H9 (cell line): ENCODE results near the gene LGR5. TPM values are rescaled to one million over a fixed set of nuclear protein-coding genes. Genes with fewer than 3 reads are reported as not detected.

Experiments used
- DNase-seq: peaks from one replicate; pipeline ENCODE4 v3.0.0-alpha.2; 2017
- H2AFZ ChIP-seq: one replicate; pipeline ENCODE4 v1.6.1; 2013; ENCODE audit warnings: mild to moderate bottlenecking, low read length, control low read depth, moderate library complexity
- H2AK5ac ChIP-seq: 2 replicates; pipeline ENCODE4 v1.6.1; 2013; ENCODE audit warnings: low read length, control low read depth, mixed read lengths; ENCODE audit not compliant: insufficient read length
- H2BK120ac ChIP-seq: one replicate; pipeline ENCODE4 v1.6.1; 2013; ENCODE audit warnings: low read depth, mild to moderate bottlenecking, low read length, control low read depth, inconsistent platforms; ENCODE audit not compliant: poor library complexity, severe bottlenecking
- H2BK12ac ChIP-seq: 2 replicates; pipeline ENCODE4 v1.6.1; 2013; ENCODE audit warnings: low read length, control low read depth, mixed read lengths, low read depth; ENCODE audit not compliant: insufficient read length
- H2BK15ac ChIP-seq: 2 replicates; pipeline ENCODE4 v1.6.1; 2013; ENCODE audit warnings: low read depth, low read length, control low read depth
- H2BK20ac ChIP-seq: one replicate; pipeline ENCODE4 v1.6.1; 2013; ENCODE audit warnings: low read depth, mild to moderate bottlenecking, low read length, control low read depth, inconsistent platforms; ENCODE audit not compliant: poor library complexity, severe bottlenecking
- H2BK5ac ChIP-seq: 2 replicates; pipeline ENCODE4 v1.6.1; 2013; ENCODE audit warnings: low read length, control low read depth, mixed read lengths; ENCODE audit not compliant: insufficient read length
- H3K14ac ChIP-seq: 2 replicates; pipeline ENCODE4 v1.6.1; 2013; ENCODE audit warnings: low read length, control low read depth; ENCODE audit not compliant: insufficient read depth
- H3K18ac ChIP-seq: 2 replicates; pipeline ENCODE4 v1.6.1; 2013; ENCODE audit warnings: low read depth, mild to moderate bottlenecking, mixed read lengths, low read length, control low read depth; ENCODE audit not compliant: insufficient read length
- H3K23ac ChIP-seq: 2 replicates; pipeline ENCODE4 v1.6.1; 2013; ENCODE audit warnings: low read length, control low read depth, mixed read lengths, low read depth; ENCODE audit not compliant: insufficient read length
- H3K23me2 ChIP-seq: 2 replicates; pipeline ENCODE4 v1.6.1; 2013; ENCODE audit warnings: low read depth, mild to moderate bottlenecking, mixed read lengths, low read length, control low read depth; ENCODE audit not compliant: insufficient read length, poor library complexity, severe bottlenecking
- H3K27ac ChIP-seq: 2 replicates; pipeline ENCODE4 v1.5.1; 2013; ENCODE audit warnings: low read length, control low read depth, mixed read lengths, low read depth; ENCODE audit not compliant: insufficient read length
- H3K27me3 ChIP-seq: 2 replicates; pipeline ENCODE4 v1.6.1; 2013; ENCODE audit warnings: low read length, control low read depth, inconsistent platforms; ENCODE audit not compliant: insufficient read depth
- H3K4ac ChIP-seq: 2 replicates; pipeline ENCODE4 v1.6.1; 2013; ENCODE audit warnings: low read depth, mild to moderate bottlenecking, control low read depth, inconsistent platforms, low read length, moderate library complexity
- H3K4me1 ChIP-seq: 2 replicates; pipeline ENCODE4 v1.6.1; 2013; ENCODE audit warnings: low read length, control low read depth, inconsistent platforms; ENCODE audit not compliant: insufficient read depth
- H3K4me2 ChIP-seq: 2 replicates; pipeline ENCODE4 v1.6.1; 2013; ENCODE audit warnings: low read length, control low read depth, mixed read lengths; ENCODE audit not compliant: insufficient read length, insufficient read depth
- H3K56ac ChIP-seq: 2 replicates; pipeline ENCODE4 v1.6.1; 2013; ENCODE audit warnings: low read depth, mild to moderate bottlenecking, mixed read lengths, low read length, control low read depth; ENCODE audit not compliant: insufficient read length
- H3K79me1 ChIP-seq: 2 replicates; pipeline ENCODE4 v1.6.1; 2013; ENCODE audit warnings: low read depth, mild to moderate bottlenecking, moderate library complexity, low read length, control low read depth, inconsistent platforms; ENCODE audit not compliant: insufficient read depth, poor library complexity, severe bottlenecking
- H3K79me2 ChIP-seq: 2 replicates; pipeline ENCODE4 v1.6.1; 2013; ENCODE audit warnings: low read length, control low read depth, inconsistent platforms; ENCODE audit not compliant: insufficient read depth
- H3K9ac ChIP-seq: 2 replicates; pipeline ENCODE4 v1.6.1; 2013; ENCODE audit warnings: low read length, control low read depth, mixed read lengths; ENCODE audit not compliant: insufficient read length; ENCODE audit errors: extremely low read depth
- H3K9me3 ChIP-seq: one replicate; pipeline ENCODE4 v1.6.1; 2013; ENCODE audit warnings: low read depth, low read length, inconsistent platforms; ENCODE audit not compliant: control insufficient read depth
- H3T11ph ChIP-seq: one replicate; pipeline ENCODE4 v1.6.1; 2013; ENCODE audit warnings: mild to moderate bottlenecking, low read length, control low read depth, inconsistent platforms
- H4K20me1 ChIP-seq: one replicate; pipeline ENCODE4 v1.6.1; 2013; ENCODE audit not compliant: control insufficient read depth, insufficient read length, insufficient read depth
- H4K5ac ChIP-seq: 2 replicates; pipeline ENCODE4 v1.6.1; 2013; ENCODE audit warnings: low read depth, mild to moderate bottlenecking, mixed read lengths, low read length, control low read depth; ENCODE audit not compliant: insufficient read length
- H4K8ac ChIP-seq: replicated peaks from 2 replicates; pipeline ENCODE4 v1.6.1; 2013; ENCODE audit warnings: low read length, control low read depth, mixed read lengths, low read depth; ENCODE audit not compliant: insufficient read length
- H4K91ac ChIP-seq: 2 replicates; pipeline ENCODE4 v1.6.1; 2013; ENCODE audit warnings: low read depth, mild to moderate bottlenecking, moderate library complexity, mixed read lengths, low read length, control low read depth; ENCODE audit not compliant: insufficient read length
- H3K27ac Mint-ChIP-seq, 3 experiments: 2 replicates in 2 of 3; 3 replicates in 1 of 3; pipeline ENCODE4 v1.8.0; 2020 to 2021; ENCODE audit warnings: mixed read lengths in 3 of 3, mild to moderate bottlenecking in 1 of 3, moderate library complexity in 1 of 3
- H3K27me3 Mint-ChIP-seq: 2 replicates; pipeline ENCODE4 v1.8.0; 2021; ENCODE audit warnings: low read depth, mild to moderate bottlenecking, moderate library complexity, mixed read lengths
- H3K36me3 Mint-ChIP-seq, 3 experiments: 2 replicates in 2 of 3; 3 replicates in 1 of 3; pipeline ENCODE4 v1.8.0; 2020 to 2021; ENCODE audit warnings: low read depth in 3 of 3, mixed read lengths in 3 of 3; ENCODE audit not compliant: insufficient read depth in 1 of 3
- H3K4me1 Mint-ChIP-seq, 2 experiments: 2 replicates each; pipeline ENCODE4 v1.8.0; 2020; ENCODE audit warnings: mixed read lengths in 2 of 2
- H3K4me3 Mint-ChIP-seq, 2 experiments: 2 replicates in 1 of 2; 3 replicates in 1 of 2; pipeline ENCODE4 v1.8.0; 2020 to 2021; ENCODE audit warnings: mild to moderate bottlenecking in 2 of 2, mixed read lengths in 2 of 2, moderate library complexity in 1 of 2
- H3K9me3 Mint-ChIP-seq, 2 experiments: 2 replicates in 1 of 2; 3 replicates in 1 of 2; pipeline ENCODE4 v1.8.0; 2020; ENCODE audit warnings: mild to moderate bottlenecking in 2 of 2, mixed read lengths in 2 of 2, moderate library complexity in 1 of 2
- CTCF ChIP-seq: fragments of 200-600 bp; sonication (generic); conservative IDR thresholded peaks from 3 replicates; pipeline ENCODE4 v1.8.0; 2021; ENCODE audit warnings: antibody characterized with exemption, mild to moderate bottlenecking
- WGBS: extraction: QIAGEN DNeasy Blood & Tissue Kit; methylation state at CpG from one replicate; pipeline ENCODE4 v1.1.7; 2013; ENCODE audit warnings: missing lambda C conversion rate, low lambda C conversion rate, mixed read lengths; ENCODE audit not compliant: insufficient read length; ENCODE audit errors: extremely low coverage; 5-methylcytosine and 5-hydroxymethylcytosine counted together
- total RNA-seq: library from RNA; stranded (reverse); gene quantifications from 2 replicates; pipeline ENCODE4 v1.2.1, GENCODE V29; 2021

LGR5 gene
- total RNA-seq, 1 experiment from 2014 or later, result 0.09 TPM

- Histone ChIP-seq H2AFZ (no peak overlapping the region), H2BK15ac (no peak overlapping the region), H3K23ac (no peak overlapping the region), H2BK120ac (no peak overlapping the region), H3T11ph (no peak overlapping the region), H2BK12ac (no peak overlapping the region), H3K79me2 (no peaks in the 10 kb centered on the region), H4K8ac (no peak overlapping the region), H3K4me2 (no peak overlapping the region), H4K5ac (no peak overlapping the region), H3K14ac (no peak overlapping the region; the same call in 1 of the 2 replicates), H3K4me1 (no peaks in the 10 kb centered on the region; the same call in 1 of the 2 replicates), H2BK5ac (no peak overlapping the region), H3K79me1 (no peaks in the 10 kb centered on the region), H2AK5ac (no peak overlapping the region), H3K23me2 (no peaks in the 10 kb centered on the region), H3K27me3 (no peaks in the 10 kb centered on the region), H3K18ac (no peak overlapping the region), H4K20me1 (no peaks in the 10 kb centered on the region), H4K91ac (no peak overlapping the region), H3K56ac (no peak overlapping the region), H3K9me3 (no peaks in the 10 kb centered on the region), H3K4ac (no peak overlapping the region), H3K27ac (no peak overlapping the region), H3K9ac (no peak overlapping the region), H2BK20ac (no peak overlapping the region)
- Mint-ChIP-seq H3K4me1 (peaks cover 10 to 20% of the 10 kb centered on the region in 2 experiments), H3K4me3 (no peak overlapping the region), H3K9me3 (no peaks in the 10 kb centered on the region), H3K36me3 (no peaks in the 10 kb centered on the region), H3K27ac (no peak overlapping the region), H3K27me3 (no peaks in the 10 kb centered on the region)
- DNase-seq, result no peak
- no CpG with 5 or more reads among the region's 11 CpGs for WGBS
- TF ChIP-seq CTCF, result no peak
These were observed 123.3 kb downstream of the LGR5 start for GRCh38 chr12:71562676-71563595.
